Stimulated activated CD4-positive, alpha-beta T cell treated with anti-CD3 and anti-CD28 coated beads, TNF-alpha, amount 100 ng/mL, for 4 hours (primary cell): ENCODE results near the gene DPY30.
"Not testable (repeated sequence)": the region's sequence is repeated elsewhere in the genome, so short reads cannot be mapped to it uniquely, and the experiment has no call there.

Source experiments
- DNase-seq, 3 experiments: peaks; one replicate each; pipeline ENCODE4 v3.0.0-alpha.2; 2020; ENCODE audit warnings: low read depth in 3 of 3

Gene DPY30

DNA sequence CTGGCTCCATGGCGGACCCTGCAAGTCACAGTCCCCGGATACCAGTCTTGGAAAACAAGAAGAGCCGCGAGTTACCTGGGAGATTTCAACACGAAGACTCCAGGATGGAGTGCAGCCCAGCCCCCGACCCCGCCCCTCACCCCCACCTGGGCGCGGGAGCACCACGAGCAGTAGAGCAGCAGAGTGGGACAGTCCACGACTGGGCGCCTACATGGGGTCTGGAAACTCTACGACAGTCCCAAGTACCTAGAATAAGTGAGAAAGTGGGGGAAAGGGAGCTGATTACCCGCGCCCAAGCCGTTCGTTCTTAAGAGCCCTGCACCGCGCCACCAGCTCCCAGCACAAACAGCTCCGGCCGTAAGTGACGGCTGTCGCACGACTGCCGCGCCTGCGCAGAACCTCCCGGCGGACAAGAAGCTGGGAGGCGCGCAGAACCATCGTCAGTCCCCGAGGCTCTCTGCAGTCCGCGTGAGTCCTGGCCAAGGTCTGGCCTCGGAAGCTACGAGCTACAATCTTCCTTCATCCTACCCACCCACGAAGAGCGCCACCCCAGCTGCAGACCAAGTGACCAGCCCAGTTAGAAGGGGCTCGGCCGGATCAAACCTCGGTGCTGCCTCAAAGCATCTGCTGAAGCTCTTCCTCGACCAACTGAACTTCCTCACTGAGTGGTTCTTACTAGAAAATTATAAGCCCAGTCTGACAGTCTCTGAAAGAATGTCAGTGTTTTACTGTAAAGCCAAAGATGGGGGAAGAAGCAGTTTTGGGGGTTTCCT is at the start of gene DPY30:
Gene DPY30 (minus strand): TSS at position 359 of the 773 bp plus-strand sequence. CDS start 349 bp downstream, at position 10.
- DNase-seq = peak; percentile 79 to 86 (median 81)

DNA sequence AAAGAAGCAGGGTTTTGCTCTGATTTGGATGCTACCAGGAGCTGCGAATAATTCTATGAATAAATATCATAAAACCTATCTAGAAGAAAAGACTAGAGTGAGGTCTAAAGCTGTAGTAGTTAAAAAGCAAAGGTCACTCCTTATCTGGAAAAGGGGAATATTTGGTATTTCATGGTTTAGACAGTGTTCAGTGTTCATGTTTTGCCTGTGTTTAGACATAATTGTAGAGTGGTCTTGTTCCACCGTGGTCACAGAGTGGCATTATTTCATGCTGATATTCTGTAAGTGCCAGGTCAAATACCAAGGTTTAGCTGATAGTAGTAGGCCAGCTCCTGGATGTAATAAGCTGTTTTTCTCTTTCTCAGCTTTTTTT is 34.5 kb upstream of the DPY30 start:
- DNase-seq = no peak

GRCh38 chr2:32067549-32067948 is 27.9 kb upstream of the DPY30 start:
- DNase-seq = no peak

DNA sequence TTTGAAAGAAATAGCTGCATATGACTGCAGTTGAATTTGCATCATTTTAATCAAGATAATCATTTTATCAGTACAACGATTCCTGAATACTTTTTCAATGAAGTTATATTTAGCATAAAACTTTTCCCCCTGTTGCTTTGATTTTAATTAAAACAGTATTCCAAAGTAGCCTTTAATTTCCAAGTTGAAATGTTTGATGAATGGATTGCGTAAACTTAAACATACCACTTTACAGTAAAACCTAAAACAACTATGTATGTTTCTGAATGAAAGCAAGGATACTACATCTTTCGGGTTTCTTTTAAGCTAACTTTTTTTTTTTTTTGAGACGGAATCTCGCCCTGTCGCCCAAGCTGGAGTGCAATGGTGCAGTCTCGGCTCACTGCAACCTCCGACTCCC is 25.1 kb upstream of the DPY30 start:
- no peak for DNase-seq

GRCh38 chr2:32064021-32064601 is 24.5 kb upstream of the DPY30 start:
- no peak for DNase-seq

DNA sequence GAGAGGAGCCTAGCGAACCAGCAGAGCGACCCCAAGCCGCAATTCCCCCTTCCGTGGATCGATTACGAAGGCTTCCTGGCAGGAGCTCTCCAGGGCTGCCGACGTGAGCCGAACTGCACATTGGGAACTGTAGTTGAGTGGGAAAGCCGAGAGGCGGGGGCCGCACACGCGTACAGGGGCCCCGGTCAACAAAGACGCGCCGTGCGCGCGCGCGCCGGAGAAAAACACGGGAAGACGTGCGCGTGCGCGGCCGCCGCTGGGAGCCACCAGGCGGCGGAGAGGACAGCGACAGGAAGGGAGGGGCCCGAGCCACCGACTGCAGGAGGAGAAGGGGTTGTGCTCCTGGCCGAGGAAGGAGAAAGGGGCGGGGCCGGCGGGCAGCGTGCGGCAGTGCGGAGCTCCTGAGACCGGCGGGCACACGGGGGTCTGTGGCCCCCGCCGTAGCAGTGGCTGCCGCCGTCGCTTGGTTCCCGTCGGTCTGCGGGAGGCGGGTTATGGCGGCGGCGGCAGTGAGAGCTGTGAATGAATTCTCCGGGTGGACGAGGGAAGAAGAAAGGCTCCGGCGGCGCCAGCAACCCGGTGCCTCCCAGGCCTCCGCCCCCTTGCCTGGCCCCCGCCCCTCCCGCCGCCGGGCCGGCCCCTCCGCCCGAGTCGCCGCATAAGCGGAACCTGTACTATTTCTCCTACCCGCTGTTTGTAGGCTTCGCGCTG is 23.9 kb upstream of the DPY30 start, which contains the start of gene SPAST:
Gene SPAST (plus strand): TSS at position 247 of the 711 bp plus-strand sequence. CDS start 276 bp downstream, at position 523.
- DNase-seq = peak; percentile 93 to 94 (median 93)

DNA sequence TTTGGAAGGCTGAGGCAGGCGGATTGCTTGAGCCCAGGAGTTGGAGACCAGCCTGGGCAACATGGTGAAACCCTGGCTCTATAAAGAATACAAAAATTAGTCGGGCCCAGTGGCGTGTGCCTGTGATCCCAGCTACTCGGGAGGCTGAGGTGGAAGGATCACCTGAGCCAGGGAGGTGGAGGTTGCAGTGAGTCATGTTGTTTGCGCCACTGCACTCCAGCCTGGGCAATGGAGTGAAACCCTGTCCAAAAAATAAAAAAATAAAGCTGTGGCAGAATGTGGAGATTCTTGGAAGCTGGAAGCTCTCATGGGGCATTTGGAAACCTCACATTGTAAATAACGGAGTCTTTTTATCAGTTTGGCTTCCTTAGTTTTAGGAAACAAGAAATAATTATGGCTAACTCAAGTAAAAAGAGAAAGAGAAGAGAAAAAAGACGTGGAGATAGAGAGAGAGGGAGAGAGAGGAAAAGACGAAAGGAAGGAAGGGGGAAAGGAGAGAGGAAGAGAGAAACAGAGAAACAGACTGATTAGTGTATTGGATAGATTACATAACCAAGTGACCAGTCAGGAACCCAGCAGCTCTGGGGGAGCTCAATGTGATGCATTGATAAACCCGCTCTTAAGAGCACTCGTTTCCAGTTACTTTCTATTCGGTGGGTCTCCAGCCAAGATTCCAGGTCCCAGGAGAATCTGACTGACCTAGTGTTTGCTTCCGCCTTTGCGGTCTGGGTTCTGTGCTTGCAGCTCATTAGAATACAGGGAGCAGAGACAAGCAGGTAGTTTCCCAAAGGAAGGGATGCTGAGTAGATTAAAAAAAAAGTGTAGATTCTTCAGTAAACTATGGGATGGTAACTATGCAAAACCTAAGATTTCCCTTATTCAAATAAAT is 22.6 kb upstream of the DPY30 start:
- DNase-seq = no peak

- no peak for DNase-seq
Measured at GRCh38 chr2:32061430-32061829, 21.8 kb upstream of the DPY30 start.

- DNase-seq = no peak
Measured at GRCh38 chr2:32060266-32060665, 20.7 kb upstream of the DPY30 start.

DNA sequence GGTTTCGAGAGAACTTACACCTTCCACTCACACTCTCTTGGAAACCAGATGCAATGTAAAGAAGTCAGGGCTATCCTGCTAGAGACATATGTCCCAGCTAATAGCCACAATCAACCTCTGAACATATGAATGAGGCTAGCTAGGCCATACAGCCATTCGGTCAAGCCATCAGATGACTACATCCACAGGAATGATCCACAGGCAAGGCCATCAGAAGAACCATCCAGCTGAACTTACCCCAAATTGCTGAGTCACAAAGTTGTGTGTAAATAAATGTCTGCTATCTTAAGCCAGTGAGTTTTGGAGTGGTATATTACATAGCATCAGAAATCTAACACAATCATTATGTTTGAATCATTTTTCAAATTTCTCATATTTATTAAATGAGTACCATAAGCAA is 18.5 kb upstream of the DPY30 start:
- DNase-seq = no peak

- DNase-seq = not testable (repeated sequence)
Measured at GRCh38 chr2:32054583-32054982, 15.0 kb upstream of the DPY30 start.

DNA sequence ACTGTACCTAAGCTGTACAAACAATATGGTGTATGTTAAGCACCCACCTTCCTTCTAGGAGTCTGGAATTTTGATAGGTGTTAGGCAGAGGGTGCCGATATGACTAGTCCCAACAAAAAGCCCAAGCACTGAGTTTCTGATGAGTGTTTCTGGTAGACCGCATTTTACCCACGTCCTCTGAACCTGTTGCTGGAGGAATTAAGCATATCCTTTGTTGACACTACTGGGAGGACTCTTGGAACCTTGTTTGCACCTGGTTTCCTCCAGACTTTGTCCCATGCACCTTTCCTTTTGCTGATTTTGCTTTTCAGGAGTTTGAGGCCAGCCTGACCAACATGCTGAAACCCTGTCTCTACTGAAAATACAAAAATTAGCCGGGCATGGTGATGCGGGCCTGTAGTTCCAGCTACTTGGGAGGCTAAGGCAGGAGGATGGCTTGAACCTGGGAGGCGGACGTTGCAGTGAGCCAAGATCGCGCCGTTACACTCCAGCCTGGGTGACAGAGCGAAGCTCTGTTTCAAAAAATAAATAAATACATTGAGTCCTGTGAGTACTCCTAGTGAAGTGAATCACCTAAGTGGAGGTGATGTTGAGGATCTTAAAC is 12.3 kb upstream of the DPY30 start:
- DNase-seq = no peak

DNA sequence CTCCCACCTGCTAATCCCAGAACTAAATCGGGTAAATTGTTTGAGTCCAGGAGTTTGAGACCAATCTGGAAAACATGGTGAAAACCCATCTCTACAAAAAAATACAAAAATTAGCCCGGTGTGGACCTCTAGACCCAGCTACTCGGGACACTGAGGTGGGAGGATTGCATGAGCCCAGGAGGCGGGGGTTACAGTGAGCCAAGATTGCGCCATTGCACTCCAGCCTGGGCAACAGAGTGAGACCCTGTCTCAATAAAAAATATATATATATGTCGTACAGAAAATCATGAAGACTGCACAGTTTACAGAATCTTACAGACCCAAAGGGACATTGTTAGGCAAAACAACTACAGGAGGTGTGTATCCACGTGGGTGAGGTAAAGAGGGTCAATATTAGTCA is 4.0 kb upstream of the DPY30 start:
- DNase-seq = no peak

- DNase-seq = not testable (repeated sequence)
Measured at GRCh38 chr2:32034198-32034887, 5.3 kb downstream of the DPY30 start.

DNA sequence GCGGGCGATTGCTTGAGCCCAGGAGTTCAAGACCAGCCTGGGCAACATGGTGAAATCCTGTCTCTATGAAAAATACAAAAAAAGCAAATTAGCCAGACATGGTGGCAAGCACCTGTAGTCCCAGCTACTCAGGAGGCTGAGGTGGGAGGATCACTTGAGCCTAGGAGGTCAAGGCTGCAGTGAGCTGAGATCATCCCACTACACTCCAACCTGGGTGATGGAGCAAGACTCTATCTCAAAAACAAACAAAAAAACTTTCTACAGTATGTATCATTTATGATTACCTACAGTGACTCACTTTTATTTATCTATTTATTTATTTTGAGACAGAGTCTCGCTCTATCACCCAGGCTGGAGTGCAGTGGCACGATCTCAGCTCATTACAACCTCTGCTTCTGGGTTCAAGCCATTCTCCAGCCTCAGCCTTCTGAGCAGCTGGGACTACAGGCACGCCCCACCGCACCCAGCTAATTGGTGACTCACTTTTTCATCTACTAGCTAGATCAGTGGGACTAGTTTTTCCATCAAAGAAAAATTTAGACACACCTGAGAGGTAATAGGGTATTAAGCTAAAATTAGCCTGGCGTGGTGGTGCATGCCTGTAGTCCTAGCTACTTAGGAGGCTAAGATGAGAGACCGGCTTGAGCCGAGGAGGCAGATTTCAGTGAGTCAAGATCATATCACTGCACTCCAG is 20.7 kb downstream of the DPY30 start:
- DNase-seq = not testable (repeated sequence)

DNA sequence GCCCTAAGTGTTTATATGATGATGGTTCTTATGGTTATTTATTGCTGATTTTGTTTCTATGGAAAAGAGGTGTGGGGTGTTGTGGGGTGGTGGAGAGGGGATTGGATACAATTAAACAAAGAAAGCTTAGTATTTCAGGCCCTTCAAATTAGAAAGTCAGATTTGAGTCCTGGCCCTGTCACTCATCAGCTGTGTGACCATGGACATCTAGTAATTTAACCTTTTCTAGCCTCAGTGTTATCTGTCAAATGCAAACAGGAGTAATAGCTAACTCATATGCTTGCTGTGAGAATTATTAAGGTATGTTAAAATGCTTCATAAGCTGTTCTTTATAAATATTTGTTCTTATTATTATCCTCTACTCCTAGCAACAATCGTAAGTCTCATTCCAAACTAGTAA is 26.7 kb downstream of the DPY30 start:
- no peak for DNase-seq

DNA sequence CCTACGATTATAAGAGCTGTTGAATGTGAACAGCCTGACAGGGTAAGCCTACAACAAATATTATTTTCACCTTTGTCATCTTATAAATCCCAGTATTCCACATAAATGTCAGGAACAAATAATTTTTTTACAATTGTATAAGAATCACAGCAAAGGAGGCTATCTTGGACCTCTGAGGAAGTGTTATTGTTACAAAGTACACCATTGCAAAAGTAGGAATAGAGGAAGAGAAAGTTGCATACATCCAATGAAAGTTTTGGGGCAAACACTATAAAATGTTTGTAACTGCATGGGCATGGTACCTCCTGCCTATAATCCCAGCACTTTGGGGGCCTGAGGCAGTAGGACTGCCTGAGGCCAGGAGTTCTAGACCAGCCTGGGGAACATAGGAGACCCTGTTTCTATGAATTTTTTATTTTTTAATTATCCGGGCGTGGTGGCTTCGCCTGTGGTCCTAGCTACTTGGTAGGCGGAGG is 28.1 kb downstream of the DPY30 start:
- DNase-seq = no peak

GRCh38 chr2:32010670-32011484 is 28.7 kb downstream of the DPY30 start, which contains the start of gene MEMO1:
Gene MEMO1, minus strand, starts transcription at chr2:32011008. Its CDS starts 761 bp downstream, at chr2:32010247.
- peak; percentile 82 to 88 (median 84) for DNase-seq

DNA sequence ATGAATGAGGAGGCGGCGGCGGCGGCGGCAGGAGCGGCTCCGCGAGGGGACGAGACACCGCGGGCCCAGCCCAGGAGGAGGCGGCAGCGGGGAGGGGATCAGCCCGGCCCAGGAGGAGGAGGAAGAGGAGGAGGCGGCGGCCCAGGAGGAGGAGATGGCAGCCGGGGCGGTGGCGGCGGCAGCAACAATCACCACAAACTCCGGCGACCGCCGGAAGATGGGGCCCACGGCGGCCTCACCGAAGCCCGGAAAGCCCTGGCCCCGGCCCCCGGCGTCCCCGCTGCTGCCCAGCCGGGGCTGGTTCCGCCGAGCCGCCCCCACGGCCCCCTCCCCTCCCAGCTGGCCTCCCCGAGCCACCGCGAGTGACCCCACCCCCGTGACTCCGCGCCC is 29.3 kb downstream of the DPY30 start:
- DNase-seq = peak; percentile 30 to 56 (median 43)
